Measurements from ENCODE around the gene NDST1. TPM values are rescaled to one million over a fixed set of nuclear protein-coding genes. Genes with fewer than 3 reads are reported as not detected.

NDST1 gene
- total RNA-seq, 3 donors from 2014 or later = 58.1 to 66.5 (median 60.6) TPM

- Histone ChIP-seq H3K9me3 (no peaks in the 10 kb centered on the region), H3K4me3 (no peak overlapping the region), H3K4me1 (ENCODE audit: low read depth) (no peaks in the 10 kb centered on the region), H3K36me3 (ENCODE audit: low read depth) (no peaks in the 10 kb centered on the region)
- intact Hi-C loops (cut with DNase I, micrococcal nuclease) = no loop called here
- ATAC-seq (no peak), DNase-seq (no peak)
- TF ChIP-seq CTCF (IDR thresholded peaks at IDR 0.05) = no peak
Observed at GRCh38 chr5:150550286-150550685, 42.4 kb downstream of the NDST1 start.

- H3K4me3 ChIP-seq = no peak overlapping the region
- intact Hi-C loops (cut with DNase I, micrococcal nuclease) = no loop called here
- no peak for ATAC-seq
- no peaks in the 10 kb centered on the region for H3K4me1 ChIP-seq (ENCODE audit: low read depth)
- no peaks in the 10 kb centered on the region for H3K9me3 ChIP-seq
- DNase-seq = no peak
- TF ChIP-seq CTCF (IDR thresholded peaks at IDR 0.05) = no peak
- H3K36me3 ChIP-seq (ENCODE audit: low read depth) = no peaks in the 10 kb centered on the region
Observed at GRCh38 chr5:150551066-150551465, 43.1 kb downstream of the NDST1 start.

GRCh38 chr5:150553402-150553801, 45.5 kb downstream of the NDST1 start:
- H3K4me1 ChIP-seq (ENCODE audit: low read depth) = no peaks in the 10 kb centered on the region
- H3K9me3 ChIP-seq = no peaks in the 10 kb centered on the region
- no peak overlapping the region for H3K4me3 ChIP-seq
- no peak for DNase-seq
- H3K36me3 ChIP-seq (ENCODE audit: low read depth) = no peaks in the 10 kb centered on the region
- ATAC-seq = no peak
- intact Hi-C loops (cut with DNase I, micrococcal nuclease) = no loop called here
- no peak for TF ChIP-seq CTCF (IDR thresholded peaks at IDR 0.05)

- no peak for ATAC-seq
- no peak for DNase-seq
- intact Hi-C loops (cut with DNase I, micrococcal nuclease) = no loop called here
- Histone ChIP-seq H3K9me3 (no peaks in the 10 kb centered on the region), H3K4me3 (no peak overlapping the region), H3K4me1 (ENCODE audit: low read depth) (no peaks in the 10 kb centered on the region), H3K36me3 (ENCODE audit: low read depth) (no peaks in the 10 kb centered on the region)
- no peak for TF ChIP-seq CTCF (IDR thresholded peaks at IDR 0.05)
Observed at GRCh38 chr5:150553911-150554310, 46.0 kb downstream of the NDST1 start.

- TF ChIP-seq CTCF (IDR thresholded peaks at IDR 0.05) = no peak
- Histone ChIP-seq H3K9me3 (no peaks in the 10 kb centered on the region), H3K4me3 (no peak overlapping the region), H3K4me1 (ENCODE audit: low read depth) (no peaks in the 10 kb centered on the region), H3K36me3 (ENCODE audit: low read depth) (no peaks in the 10 kb centered on the region)
- ATAC-seq = no peak
- DNase-seq = no peak
- intact Hi-C loops (cut with DNase I, micrococcal nuclease) = loop anchor here in 1 of 2 donors (5.0 kb wide), 1 partner anchor 102 kb away; no protein-coding TSS in a partner anchor
Observed at GRCh38 chr5:150554857-150555256, 46.9 kb downstream of the NDST1 start.

- Histone ChIP-seq H3K4me1 (ENCODE audit: low read depth) (peaks cover 3% of the 10 kb centered on the region), H3K36me3 (ENCODE audit: low read depth) (no peaks in the 10 kb centered on the region), H3K4me3 (no peak overlapping the region), H3K9me3 (no peaks in the 10 kb centered on the region)
- DNase-seq (no peak), ATAC-seq (no peak)
- intact Hi-C loops (cut with DNase I, micrococcal nuclease) = loop anchor here in 1 of 2 donors (5.0 kb wide), 1 partner anchor 101 kb away; no protein-coding TSS in a partner anchor
- TF ChIP-seq CTCF (IDR thresholded peaks at IDR 0.05) = no peak
Observed at GRCh38 chr5:150556106-150556505, 48.2 kb downstream of the NDST1 start.
